Endodermal cell (in vitro differentiated cells): ENCODE measurements around the gene THSD7B. TPM values are rescaled to one million over a fixed set of nuclear protein-coding genes. Genes with fewer than 3 reads are reported as not detected.
A peak's percentile ranks its signal among the peaks of the same experiment; 100 is the strongest.

Experiments used
- DNase-seq: peaks from one replicate; pipeline ENCODE4 v3.0.0-alpha.2; 2017
- H3K27ac ChIP-seq: 2 replicates; pipeline ENCODE4 v1.5.1; 2013; ENCODE audit warnings: mild to moderate bottlenecking, low read depth, low read length, moderate library complexity
- H3K27me3 ChIP-seq: 2 replicates; pipeline ENCODE4 v1.6.1; 2013; ENCODE audit warnings: mild to moderate bottlenecking, low read length, moderate library complexity; ENCODE audit not compliant: insufficient read depth, control insufficient read depth, poor library complexity, severe bottlenecking
- H3K36me3 ChIP-seq: 2 replicates; pipeline ENCODE4 v1.7.0; 2013; ENCODE audit warnings: mild to moderate bottlenecking, low read length, moderate library complexity; ENCODE audit not compliant: control insufficient read depth, insufficient read depth
- H3K4me1 ChIP-seq: one replicate; pipeline ENCODE4 v1.7.0; 2013; ENCODE audit warnings: low read length; ENCODE audit not compliant: control insufficient read depth, insufficient read depth
- H3K4me3 ChIP-seq: 2 replicates; pipeline ENCODE4 v1.5.1; 2013; ENCODE audit warnings: mild to moderate bottlenecking, low read length, moderate library complexity
- H3K9ac ChIP-seq: 2 replicates; pipeline ENCODE4 v1.6.1; 2013; ENCODE audit warnings: mild to moderate bottlenecking, low read length, moderate library complexity; ENCODE audit not compliant: poor library complexity, severe bottlenecking; ENCODE audit errors: extremely low read depth
- H3K9me3 ChIP-seq: 2 replicates; pipeline ENCODE4 v1.6.1; 2013; ENCODE audit warnings: mild to moderate bottlenecking, low read length, moderate library complexity; ENCODE audit not compliant: control insufficient read depth
- H3K27ac Mint-ChIP-seq: 2 replicates; pipeline ENCODE4 v1.8.0; 2020; ENCODE audit warnings: mixed read lengths
- H3K27me3 Mint-ChIP-seq: 2 replicates; pipeline ENCODE4 v1.8.0; 2021; ENCODE audit warnings: mild to moderate bottlenecking, mixed read lengths; ENCODE audit not compliant: insufficient read depth
- H3K36me3 Mint-ChIP-seq: 2 replicates; pipeline ENCODE4 v1.8.0; 2020; ENCODE audit warnings: low read depth, mixed read lengths
- H3K4me1 Mint-ChIP-seq: 2 replicates; pipeline ENCODE4 v1.8.0; 2020; ENCODE audit warnings: mixed read lengths
- H3K4me3 Mint-ChIP-seq: 2 replicates; pipeline ENCODE4 v1.8.0; 2020; ENCODE audit warnings: mild to moderate bottlenecking, moderate library complexity, mixed read lengths
- H3K9me3 Mint-ChIP-seq: 2 replicates; pipeline ENCODE4 v1.8.0; 2020; ENCODE audit warnings: mild to moderate bottlenecking, mixed read lengths
- CTCF ChIP-seq: fragments of 200-600 bp; sonication (generic); conservative IDR thresholded peaks from 2 replicates; pipeline ENCODE4 v1.5.0; 2021; ENCODE audit warnings: antibody characterized with exemption, mild to moderate bottlenecking
- WGBS, 2 experiments: methylation state at CpG; one replicate each; pipeline versions ENCODE4 v1.1.5 to v1.1.7; 2013; ENCODE audit warnings: missing lambda C conversion rate in 2 of 2, mixed read lengths in 1 of 2; ENCODE audit not compliant: insufficient coverage in 1 of 2, insufficient read length in 1 of 2; 5-methylcytosine and 5-hydroxymethylcytosine counted together
- total RNA-seq, 2 donors: library from RNA; stranded (reverse); fragmentation: NEBNext Ultra II Directional in 1 of 2; extraction: Animal tissue kit (Norgen Biotek cat#: 25700) in 1 of 2; gene quantifications; 2 replicates in 1 of 2; 3 replicates in 1 of 2; pipeline ENCODE4 v1.2.1, GENCODE V29; 2021

Gene THSD7B
- total RNA-seq, 2 donors from 2014 or later = 1.8 to 2.6 TPM

DNA sequence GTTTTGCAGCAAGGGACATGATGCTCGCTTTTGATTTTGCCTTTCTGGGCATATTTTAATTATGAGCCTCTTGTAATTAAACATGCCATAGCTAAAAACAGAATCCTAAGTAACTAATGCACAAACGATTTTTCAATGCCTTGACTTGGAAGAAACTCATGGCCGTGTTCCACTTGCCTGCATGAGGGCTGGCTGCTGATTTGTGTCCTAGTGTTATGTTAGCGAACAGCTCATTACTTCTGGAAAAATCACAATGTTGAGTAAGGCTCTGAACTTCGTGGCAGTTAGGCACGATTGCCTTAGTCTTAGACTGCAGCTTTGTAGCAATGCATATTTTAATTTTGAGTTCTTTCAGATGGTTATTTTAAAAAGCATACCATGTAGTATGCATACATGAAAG lies 4.5 kb downstream of the THSD7B start:
- no peaks in the 10 kb centered on the region for H3K36me3 Mint-ChIP-seq
- peaks cover 14% of the 10 kb centered on the region for H3K4me1 Mint-ChIP-seq
- DNase-seq = no peak
- 81 to 88% methylated on average over 4 to 6 of the region's 6 CpGs for WGBS, 2 experiments
- H3K9ac ChIP-seq = no peak overlapping the region
- H3K4me3 ChIP-seq = no peak overlapping the region
- peaks cover 5% of the 10 kb centered on the region for H3K4me1 ChIP-seq
- peaks cover 59% of the 10 kb centered on the region for H3K27me3 ChIP-seq
- TF ChIP-seq CTCF = no peak
- H3K4me3 Mint-ChIP-seq = no peak overlapping the region
- H3K27ac ChIP-seq = no peak overlapping the region
- no peaks in the 10 kb centered on the region for H3K9me3 Mint-ChIP-seq
- H3K27ac Mint-ChIP-seq = no peak overlapping the region
- H3K27me3 Mint-ChIP-seq = peaks cover 57% of the 10 kb centered on the region
- H3K9me3 ChIP-seq = no peaks in the 10 kb centered on the region
- no peaks in the 10 kb centered on the region for H3K36me3 ChIP-seq

DNA sequence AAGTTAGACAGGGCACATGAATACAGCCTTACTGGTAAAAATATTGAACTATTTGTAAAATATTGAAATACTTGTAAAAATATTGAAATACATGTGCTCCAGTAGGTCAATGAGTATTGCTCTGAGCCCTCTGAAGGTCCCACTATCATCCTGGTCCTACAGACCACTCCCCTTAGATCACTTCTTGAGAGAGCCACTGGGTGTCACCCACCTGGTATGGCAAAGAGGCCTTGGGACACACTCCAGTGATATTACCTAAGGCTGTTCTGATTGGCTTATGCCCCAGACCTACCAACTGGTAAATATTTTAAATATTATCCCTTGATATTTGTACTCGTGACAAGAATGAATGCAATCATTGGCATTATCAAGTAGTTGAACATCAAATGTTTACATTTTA lies 5.0 kb downstream of the THSD7B start:
- Histone ChIP-seq H3K9me3 (no peaks in the 10 kb centered on the region), H3K9ac (no peak overlapping the region), H3K27me3 (peaks cover 54% of the 10 kb centered on the region), H3K4me1 (peaks cover 5% of the 10 kb centered on the region), H3K36me3 (no peaks in the 10 kb centered on the region), H3K4me3 (no peak overlapping the region), H3K27ac (no peak overlapping the region)
- H3K4me3 Mint-ChIP-seq = no peak overlapping the region
- TF ChIP-seq CTCF = peak; percentile 54
- H3K9me3 Mint-ChIP-seq = no peaks in the 10 kb centered on the region
- peaks cover 14% of the 10 kb centered on the region for H3K4me1 Mint-ChIP-seq
- no peak for DNase-seq
- peaks cover 52% of the 10 kb centered on the region for H3K27me3 Mint-ChIP-seq
- no peaks in the 10 kb centered on the region for H3K36me3 Mint-ChIP-seq
- 80% methylated on average over 1 of the region's 1 CpG; no CpG with 5 or more reads in 1 of the 2 experiments for WGBS, 2 experiments
- H3K27ac Mint-ChIP-seq = no peak overlapping the region

DNA sequence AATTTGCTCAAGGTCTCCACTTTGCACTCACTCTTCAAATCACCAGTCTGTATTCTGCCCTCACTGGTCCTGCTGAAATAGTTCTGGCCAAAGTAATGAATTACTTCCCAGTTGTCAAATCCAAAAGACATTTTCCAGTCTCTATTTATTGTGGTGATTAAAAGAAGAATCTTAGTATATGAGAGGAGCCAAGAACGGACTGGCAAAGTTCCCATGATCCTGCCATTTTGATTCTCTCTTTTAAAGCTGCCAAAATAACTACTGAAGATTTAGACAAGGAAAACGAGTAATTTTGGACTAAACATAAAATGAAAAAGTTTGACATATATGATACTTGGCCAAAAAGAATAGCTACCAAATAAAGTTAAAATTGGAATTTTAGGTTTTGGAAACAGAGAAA lies 12.0 kb downstream of the THSD7B start:
- H3K27me3 ChIP-seq = peaks cover 17% of the 10 kb centered on the region
- H3K36me3 ChIP-seq = no peaks in the 10 kb centered on the region
- whole genome bisulfite sequencing, 2 experiments = 87 to 100% methylated on average over 1 to 2 of the region's 2 CpGs
- peaks cover 7% of the 10 kb centered on the region for H3K27me3 Mint-ChIP-seq
- H3K27ac Mint-ChIP-seq = no peak overlapping the region
- no peak overlapping the region for H3K4me3 ChIP-seq
- no peak overlapping the region for H3K27ac ChIP-seq
- H3K4me1 Mint-ChIP-seq = no peaks in the 10 kb centered on the region
- no peak overlapping the region for H3K4me3 Mint-ChIP-seq
- H3K9me3 ChIP-seq = no peaks in the 10 kb centered on the region
- H3K4me1 ChIP-seq = no peaks in the 10 kb centered on the region
- no peak for TF ChIP-seq CTCF
- DNase-seq = no peak
- H3K36me3 Mint-ChIP-seq = no peaks in the 10 kb centered on the region
- no peak overlapping the region for H3K9ac ChIP-seq
- H3K9me3 Mint-ChIP-seq = no peaks in the 10 kb centered on the region
